OCI-LY3 (cell line): ENCODE results near the gene WWOX.

Source experiments
- H2AFZ ChIP-seq: fragments of 200-600, 300-600 bp; shearing (Covaris generic); 2 replicates; pipeline ENCODE4 v1.6.0; 2014; ENCODE audit warnings: antibody characterized with exemption, low read depth, low read length
- H3K27ac ChIP-seq: fragments of 200-600, 300-600 bp; sonication (generic); 2 replicates; pipeline ENCODE4 v1.5.1; 2014; ENCODE audit warnings: mild to moderate bottlenecking, low read length, moderate library complexity, mixed read lengths
- H3K27me3 ChIP-seq: fragments of 200-600, 300-600 bp; sonication (generic); 2 replicates; pipeline ENCODE4 v1.6.1; 2014; ENCODE audit warnings: low read depth, low read length, mixed read lengths
- H3K36me3 ChIP-seq: fragments of 200-600, 300-600 bp; sonication (generic); replicated peaks from 2 replicates; pipeline ENCODE3; 2014; ENCODE audit warnings: low read depth, low read length, mixed read lengths
- H3K4me1 ChIP-seq: fragments of 300-600, 200-600 bp; sonication (generic); 2 replicates; pipeline ENCODE4 v1.6.1; 2014; ENCODE audit warnings: low read length, mixed read lengths
- H3K4me2 ChIP-seq: fragments of 200-600, 300-600 bp; sonication (generic); 2 replicates; pipeline ENCODE4 v1.6.1; 2014; ENCODE audit warnings: low read length, mixed read lengths
- H3K4me3 ChIP-seq: fragments of 300-600, 200-600 bp; sonication (generic); 2 replicates; pipeline ENCODE4 v1.5.1; 2014; ENCODE audit warnings: antibody characterized with exemption, mild to moderate bottlenecking, low read length, moderate library complexity
- H3K79me2 ChIP-seq: fragments of 300-600, 200-600 bp; shearing (Covaris generic); 2 replicates; pipeline ENCODE4 v1.6.1; 2014; ENCODE audit warnings: mild to moderate bottlenecking, low read length, mixed read lengths
- H3K9ac ChIP-seq: fragments of 300-600, 200-600 bp; shearing (Covaris generic); 2 replicates; pipeline ENCODE4 v1.6.0; 2014; ENCODE audit warnings: mild to moderate bottlenecking, low read length, moderate library complexity
- H3K9me3 ChIP-seq: fragments of 200-600, 300-600 bp; shearing (Covaris generic); 2 replicates; pipeline ENCODE4 v1.6.1; 2014; ENCODE audit warnings: low read length, mixed read lengths; ENCODE audit not compliant: insufficient read depth
- H4K20me1 ChIP-seq: fragments of 200-600, 300-600 bp; sonication (generic); 2 replicates; pipeline ENCODE4 v1.6.1; 2016; ENCODE audit warnings: low read length, mixed read lengths; ENCODE audit not compliant: insufficient read depth
- EZH2phosphoT487 ChIP-seq: fragments of 200-600 bp; shearing (Covaris generic); IDR thresholded peaks from 2 replicates; pipeline ENCODE4 v1.6.1; 2018; ENCODE audit warnings: antibody characterized with exemption, mixed run types, low read depth
- TF ChIP-seq, protein P1 (sequence below): fragments of 200-600, 300-600 bp; sonication (generic); IDR thresholded peaks from 2 replicates; pipeline ENCODE4 v1.5.1; 2014; ENCODE audit warnings: antibody characterized with exemption, low read length, low read depth

Gene WWOX

DNA sequence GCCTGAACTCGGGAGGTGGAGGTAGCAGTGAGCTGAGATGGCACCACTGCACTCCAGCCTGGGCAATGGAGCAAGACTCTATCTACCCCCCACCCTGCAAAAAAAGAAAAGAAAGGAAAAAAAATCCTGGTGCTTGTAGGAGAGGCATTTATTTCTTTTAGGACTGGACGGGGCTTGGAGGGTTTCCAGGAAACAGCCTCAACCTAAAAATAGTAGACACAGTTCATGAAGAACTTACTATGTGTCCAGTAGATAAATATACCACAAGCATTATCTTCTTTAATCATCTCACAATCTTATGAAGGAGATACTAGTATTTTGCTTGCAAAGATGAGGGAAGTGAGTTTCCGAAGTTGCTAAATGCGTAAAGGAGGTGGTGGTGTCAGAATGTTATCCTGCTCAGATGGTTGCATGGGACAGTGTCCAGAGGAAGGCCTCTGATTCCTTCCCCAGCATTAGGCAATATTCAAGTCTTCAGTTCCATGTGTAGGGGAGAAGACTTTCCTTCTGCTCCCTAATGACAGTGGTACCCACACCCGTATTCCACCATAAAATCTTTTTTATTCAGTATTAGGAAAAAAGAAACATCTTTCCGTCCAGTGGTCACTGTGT lies 263.2 kb downstream of the WWOX start:
- Histone ChIP-seq H3K4me1 (no peaks in the 10 kb centered on the region), H3K9me3 (no peaks in the 10 kb centered on the region), H3K27me3 (no peaks in the 10 kb centered on the region), H3K4me2 (no peak overlapping the region), H3K9ac (no peak overlapping the region), H2AFZ (no peak overlapping the region), H3K79me2 (no peaks in the 10 kb centered on the region), H3K36me3 (no peaks in the 10 kb centered on the region), H4K20me1 (no peaks in the 10 kb centered on the region), H3K27ac (no peak overlapping the region), H3K4me3 (no peak overlapping the region)
- TF ChIP-seq EZH2phosphoT487, result no peak
- TF ChIP-seq, protein P1, sequence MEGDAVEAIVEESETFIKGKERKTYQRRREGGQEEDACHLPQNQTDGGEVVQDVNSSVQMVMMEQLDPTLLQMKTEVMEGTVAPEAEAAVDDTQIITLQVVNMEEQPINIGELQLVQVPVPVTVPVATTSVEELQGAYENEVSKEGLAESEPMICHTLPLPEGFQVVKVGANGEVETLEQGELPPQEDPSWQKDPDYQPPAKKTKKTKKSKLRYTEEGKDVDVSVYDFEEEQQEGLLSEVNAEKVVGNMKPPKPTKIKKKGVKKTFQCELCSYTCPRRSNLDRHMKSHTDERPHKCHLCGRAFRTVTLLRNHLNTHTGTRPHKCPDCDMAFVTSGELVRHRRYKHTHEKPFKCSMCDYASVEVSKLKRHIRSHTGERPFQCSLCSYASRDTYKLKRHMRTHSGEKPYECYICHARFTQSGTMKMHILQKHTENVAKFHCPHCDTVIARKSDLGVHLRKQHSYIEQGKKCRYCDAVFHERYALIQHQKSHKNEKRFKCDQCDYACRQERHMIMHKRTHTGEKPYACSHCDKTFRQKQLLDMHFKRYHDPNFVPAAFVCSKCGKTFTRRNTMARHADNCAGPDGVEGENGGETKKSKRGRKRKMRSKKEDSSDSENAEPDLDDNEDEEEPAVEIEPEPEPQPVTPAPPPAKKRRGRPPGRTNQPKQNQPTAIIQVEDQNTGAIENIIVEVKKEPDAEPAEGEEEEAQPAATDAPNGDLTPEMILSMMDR, result no peak

DNA sequence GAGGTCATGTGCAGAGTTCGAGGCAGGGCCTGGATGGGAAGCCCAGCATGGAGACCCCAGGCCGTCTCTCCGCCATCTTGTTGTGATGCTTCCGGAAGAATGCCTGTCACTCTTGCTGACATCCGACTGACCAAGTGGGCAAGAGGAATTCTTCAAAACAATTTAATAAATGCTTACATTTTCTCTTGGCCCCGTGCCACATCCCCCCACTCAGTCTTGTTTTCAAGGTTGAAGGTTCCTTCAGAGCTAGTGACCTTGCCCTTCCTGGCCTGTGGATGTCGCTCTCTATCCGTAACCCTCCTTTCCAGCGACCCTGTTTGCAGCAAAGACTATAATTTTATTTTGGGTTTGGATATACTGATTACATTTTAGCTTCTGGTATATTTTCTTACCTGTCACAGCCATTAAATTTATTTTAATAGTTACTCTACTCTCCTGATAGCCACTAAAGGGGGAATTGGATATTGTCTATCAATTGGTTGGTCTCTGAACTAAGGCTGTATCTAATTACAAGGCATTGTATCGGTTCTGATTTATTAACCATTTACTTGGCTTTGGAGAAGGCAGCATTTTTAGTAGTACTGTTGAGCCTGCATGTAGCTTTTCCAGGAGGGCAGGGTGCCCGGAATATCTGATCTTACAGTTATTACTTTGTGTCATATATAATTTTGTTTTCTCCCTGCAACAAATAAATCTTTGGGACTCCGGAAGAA lies 264.5 kb downstream of the WWOX start:
- no peaks in the 10 kb centered on the region for H3K9me3 ChIP-seq
- H2AFZ ChIP-seq, result no peak overlapping the region
- H3K4me1 ChIP-seq, result no peaks in the 10 kb centered on the region
- H3K27me3 ChIP-seq, result no peaks in the 10 kb centered on the region
- no peaks in the 10 kb centered on the region for H4K20me1 ChIP-seq
- no peaks in the 10 kb centered on the region for H3K79me2 ChIP-seq
- H3K27ac ChIP-seq, result no peak overlapping the region
- H3K9ac ChIP-seq, result no peak overlapping the region
- H3K4me3 ChIP-seq, result no peak overlapping the region
- no peak overlapping the region for H3K4me2 ChIP-seq
- TF ChIP-seq, protein P1, result no peak
- TF ChIP-seq EZH2phosphoT487, result no peak
- no peaks in the 10 kb centered on the region for H3K36me3 ChIP-seq

DNA sequence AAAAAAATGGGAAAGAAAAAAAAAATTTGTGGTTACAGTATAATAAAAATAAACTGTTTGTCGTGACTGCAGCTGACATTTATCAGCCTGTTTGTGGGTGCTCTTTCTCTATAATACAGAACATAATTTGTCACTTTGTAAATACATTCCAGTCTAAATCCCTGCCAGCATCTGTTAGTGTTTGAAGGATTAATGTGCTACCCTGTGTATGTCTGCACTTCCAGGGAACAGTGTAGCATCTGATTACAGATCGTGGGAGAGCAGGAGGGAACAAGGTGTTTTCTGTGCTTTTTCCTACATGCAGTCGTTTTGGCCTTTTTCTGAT lies 265.1 kb downstream of the WWOX start:
- H3K4me1 ChIP-seq, result no peaks in the 10 kb centered on the region
- no peak overlapping the region for H3K27ac ChIP-seq
- H3K4me2 ChIP-seq, result no peak overlapping the region
- no peaks in the 10 kb centered on the region for H4K20me1 ChIP-seq
- no peak overlapping the region for H3K9ac ChIP-seq
- TF ChIP-seq, protein P1, result no peak
- TF ChIP-seq EZH2phosphoT487, result no peak
- no peaks in the 10 kb centered on the region for H3K36me3 ChIP-seq
- no peaks in the 10 kb centered on the region for H3K79me2 ChIP-seq
- no peak overlapping the region for H2AFZ ChIP-seq
- H3K9me3 ChIP-seq, result no peaks in the 10 kb centered on the region
- no peak overlapping the region for H3K4me3 ChIP-seq
- H3K27me3 ChIP-seq, result no peaks in the 10 kb centered on the region

DNA sequence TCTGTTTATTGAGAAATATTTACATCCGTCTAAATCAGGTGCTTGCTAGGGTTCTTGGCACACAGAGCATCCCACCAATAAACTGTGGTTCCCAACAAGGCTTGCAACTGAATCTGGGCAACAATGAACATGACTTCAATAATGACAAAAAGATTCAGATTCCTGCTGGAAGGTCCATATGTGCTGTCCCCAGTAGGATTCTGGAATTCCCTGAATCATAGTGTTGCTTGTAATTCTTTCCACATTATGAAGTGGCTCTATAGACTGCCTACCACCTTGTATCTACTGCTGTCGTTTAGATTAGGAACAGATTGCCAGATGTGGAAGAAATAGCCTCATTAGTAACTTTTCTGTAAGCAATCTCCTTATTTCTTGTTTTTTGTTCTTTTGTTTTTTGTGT lies 265.9 kb downstream of the WWOX start:
- TF ChIP-seq, protein P1, result no peak
- TF ChIP-seq EZH2phosphoT487, result no peak
- no peaks in the 10 kb centered on the region for H3K79me2 ChIP-seq
- H3K9ac ChIP-seq, result no peak overlapping the region
- H3K4me3 ChIP-seq, result no peak overlapping the region
- no peaks in the 10 kb centered on the region for H3K36me3 ChIP-seq
- no peak overlapping the region for H2AFZ ChIP-seq
- no peak overlapping the region for H3K27ac ChIP-seq
- H3K9me3 ChIP-seq, result no peaks in the 10 kb centered on the region
- H4K20me1 ChIP-seq, result no peaks in the 10 kb centered on the region
- H3K4me2 ChIP-seq, result no peak overlapping the region
- no peaks in the 10 kb centered on the region for H3K27me3 ChIP-seq
- H3K4me1 ChIP-seq, result no peaks in the 10 kb centered on the region
